GM21737 (cell line): ENCODE data around the gene KIF7.
"Not testable (repeated sequence)": the region's sequence is repeated elsewhere in the genome, so short reads cannot be mapped to it uniquely, and the experiment has no call there.

ENCODE experiments used
- ATAC-seq: cut with Tn5 transposase; IDR thresholded peaks from one replicate; pipeline ENCODE4 v1.9.1; 2021; ENCODE audit warnings: mild to moderate bottlenecking, moderate library complexity; ENCODE audit not compliant: unreplicated experiment

KIF7 gene

DNA sequence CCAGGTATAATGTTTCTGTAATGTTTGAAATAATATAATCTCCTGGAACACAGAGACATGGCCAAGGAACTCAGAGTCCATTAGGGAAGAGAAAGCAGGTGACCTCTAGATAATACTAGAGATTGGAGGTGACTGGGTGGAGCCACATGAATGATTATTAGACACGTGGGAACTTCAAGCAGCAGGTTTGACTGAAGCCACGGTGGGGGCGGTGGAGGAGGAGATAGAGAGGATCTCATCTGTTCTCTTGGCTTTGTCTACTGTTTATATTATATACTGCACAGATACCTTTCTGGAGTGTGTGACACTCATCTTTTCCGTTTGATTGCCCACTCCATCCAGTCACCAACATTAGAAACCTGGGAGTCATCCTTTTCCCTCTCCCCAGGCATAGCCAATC lies 33.7 kb downstream of the KIF7 start:
- ATAC-seq, result no peak

DNA sequence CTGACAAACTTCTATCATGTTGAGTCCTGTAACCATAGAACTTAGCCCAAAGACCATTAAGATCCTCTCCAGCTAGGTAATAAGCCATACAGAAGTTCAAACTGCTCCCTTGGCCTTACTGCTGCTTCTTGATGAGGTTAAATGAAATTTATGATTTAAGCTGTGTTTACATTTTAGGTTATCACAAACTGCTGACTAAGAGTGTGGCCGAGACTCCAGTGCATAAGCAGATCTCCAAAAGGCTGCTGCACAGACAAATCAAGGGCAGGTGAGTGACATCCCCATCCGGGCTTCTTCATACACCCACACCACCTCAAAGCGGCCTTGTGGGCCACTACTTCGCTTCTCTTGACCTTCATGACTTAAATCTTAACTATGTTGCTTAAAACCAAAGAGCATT lies 39.0 kb downstream of the KIF7 start:
- no peak for ATAC-seq

DNA sequence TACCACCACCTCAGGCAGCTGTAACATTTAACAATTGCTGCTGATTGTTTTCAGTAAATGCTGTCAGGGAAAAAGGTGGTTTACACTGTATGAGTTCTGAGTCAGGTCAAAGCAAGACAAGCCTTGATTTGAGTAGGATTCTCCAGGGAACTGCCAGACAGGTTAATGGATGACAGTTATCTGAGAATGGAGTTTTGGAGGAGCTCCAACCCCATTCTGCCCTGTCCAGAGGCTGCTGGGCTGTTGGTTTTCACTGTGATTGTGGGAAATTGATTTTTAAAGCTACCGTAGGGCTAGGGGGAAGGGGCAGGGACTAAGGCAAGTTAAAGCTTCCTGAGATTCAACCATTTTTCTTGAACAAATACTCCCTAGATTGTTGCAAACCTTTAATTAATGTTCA lies 40.1 kb downstream of the KIF7 start:
- no peak for ATAC-seq

DNA sequence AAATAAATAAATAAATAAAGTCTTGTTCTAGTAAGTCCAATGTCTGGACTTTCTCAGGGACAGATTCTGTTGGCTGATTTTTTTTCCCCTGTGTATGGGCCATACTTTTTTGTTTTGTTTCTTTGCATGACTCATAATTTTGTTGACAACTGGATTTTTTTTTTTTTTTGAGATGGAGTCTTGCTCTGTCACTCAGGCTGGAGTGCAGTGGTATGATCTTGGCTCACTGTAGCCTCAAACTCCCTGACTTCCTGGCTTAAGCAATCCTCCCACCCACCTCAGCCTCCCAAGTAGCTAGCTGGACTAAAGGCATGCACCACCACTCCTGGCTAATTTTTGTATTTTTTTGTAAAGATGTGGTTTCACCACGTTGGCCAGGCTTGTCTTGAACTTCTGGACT lies 41.1 kb downstream of the KIF7 start:
- no peak for ATAC-seq

DNA sequence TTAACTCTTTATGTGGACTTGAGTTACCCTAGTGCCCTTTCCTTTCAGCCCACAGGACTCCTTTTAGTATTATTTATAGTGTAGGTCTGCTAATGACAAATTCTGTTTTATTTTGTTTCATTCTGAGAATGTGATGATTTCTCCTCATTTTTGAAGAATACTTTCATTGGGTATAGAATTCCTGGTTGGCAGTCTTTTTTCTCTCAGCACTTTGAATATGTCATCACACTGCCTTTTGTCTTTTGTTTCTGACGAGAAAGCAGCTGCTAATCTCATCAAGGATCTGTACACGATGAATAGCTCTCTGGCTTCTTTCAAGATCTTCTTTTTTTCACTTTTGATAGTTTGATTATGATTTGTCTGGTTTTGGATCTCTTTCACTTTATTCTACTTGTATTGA lies 42.2 kb downstream of the KIF7 start:
- ATAC-seq, result no peak

DNA sequence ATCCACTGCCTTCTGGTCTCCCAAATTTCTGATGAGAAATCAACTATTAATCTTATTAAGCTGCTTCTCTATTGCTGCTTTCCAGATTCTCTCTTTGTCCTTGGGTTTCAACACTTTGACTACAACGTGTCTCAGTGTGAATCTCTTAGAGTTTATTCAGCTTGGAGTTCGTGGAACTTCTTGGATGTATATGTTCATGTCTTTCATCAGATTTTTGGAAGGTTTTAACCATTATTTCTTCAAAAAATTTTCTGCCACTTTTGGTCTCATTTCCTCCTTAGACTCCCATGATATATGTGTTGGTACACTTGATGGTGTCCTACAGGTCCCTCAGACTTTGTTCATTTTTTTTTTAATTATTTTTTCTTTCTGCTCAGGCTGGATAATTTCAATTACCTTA lies 44.0 kb downstream of the KIF7 start:
- no peak for ATAC-seq

DNA sequence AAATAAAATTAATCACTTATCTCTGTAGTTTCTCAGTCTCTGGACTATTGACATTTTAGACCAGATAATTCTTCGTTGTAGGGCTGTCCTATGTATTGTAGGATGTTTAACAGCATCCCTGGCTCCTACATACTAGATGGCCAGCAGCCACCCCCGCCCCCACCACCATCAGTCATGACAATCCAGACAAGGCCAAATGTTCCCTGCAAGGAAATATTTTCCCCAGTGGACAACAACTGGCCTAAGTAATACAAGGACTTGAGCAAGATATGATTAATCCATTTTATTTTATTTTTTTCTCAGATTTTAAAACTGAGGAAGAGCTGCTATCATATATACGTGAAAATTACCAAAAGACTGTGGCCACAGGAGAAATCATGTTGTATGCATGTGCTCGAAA lies 56.2 kb downstream of the KIF7 start:
- no peak for ATAC-seq

DNA sequence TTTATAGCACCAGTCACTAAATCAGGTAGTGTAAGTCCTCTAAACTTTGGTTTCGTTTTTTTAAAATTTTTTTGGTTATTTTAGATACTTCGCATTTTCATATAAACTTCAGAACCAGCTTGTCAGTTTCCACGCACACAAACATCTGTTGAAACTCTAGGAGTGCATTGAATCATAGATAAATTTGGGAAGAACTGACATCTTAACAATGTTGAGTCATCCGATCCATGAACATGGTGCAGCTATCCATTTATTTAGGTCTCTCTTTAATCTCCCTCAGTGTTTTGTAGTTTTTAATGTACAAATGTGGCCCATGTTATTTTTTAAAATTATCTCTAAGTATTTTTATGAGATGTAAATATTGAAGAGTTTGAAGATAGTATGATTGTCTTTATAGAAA lies 62.2 kb downstream of the KIF7 start:
- no peak for ATAC-seq

DNA sequence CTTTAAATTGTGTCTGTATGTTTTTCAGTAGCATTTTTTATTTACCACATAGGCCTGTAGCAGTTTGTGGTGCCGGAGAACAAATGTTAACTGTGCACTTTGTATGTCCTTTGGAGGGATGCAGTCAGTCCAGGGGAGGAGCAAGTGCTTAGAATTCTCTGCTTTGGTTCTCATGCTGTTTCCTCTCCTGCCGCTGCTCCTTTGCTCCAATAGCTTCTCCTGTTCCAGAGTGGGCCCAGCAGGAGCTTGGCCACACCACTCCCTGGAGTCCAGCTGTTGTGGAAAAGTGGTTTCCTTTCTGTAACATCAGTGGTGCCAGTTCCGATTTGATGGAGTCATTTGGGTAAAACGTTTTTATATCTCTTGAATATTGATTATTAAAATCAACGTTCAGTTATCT lies 63.4 kb downstream of the KIF7 start:
- no peak for ATAC-seq

DNA sequence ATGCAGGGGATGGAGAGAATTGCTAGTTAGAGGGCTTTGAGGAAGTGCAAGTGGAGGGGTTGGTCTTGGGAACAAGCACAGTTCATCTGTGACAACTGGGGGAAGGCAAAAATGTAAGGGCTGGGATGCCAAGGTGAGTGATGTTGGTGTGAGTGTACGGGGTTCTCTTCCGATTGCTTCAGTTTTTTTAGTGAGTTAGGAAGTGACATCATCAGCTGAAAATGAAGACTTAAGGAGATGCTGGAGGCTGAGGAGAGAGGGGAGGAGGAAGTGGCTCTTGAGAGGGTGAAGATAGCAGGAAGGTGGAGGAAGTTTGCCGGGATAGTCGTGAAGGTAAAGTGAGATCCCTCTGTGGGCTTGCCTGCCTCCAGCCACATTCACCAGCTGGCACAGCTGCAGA lies 67.3 kb downstream of the KIF7 start:
- ATAC-seq, result no peak

DNA sequence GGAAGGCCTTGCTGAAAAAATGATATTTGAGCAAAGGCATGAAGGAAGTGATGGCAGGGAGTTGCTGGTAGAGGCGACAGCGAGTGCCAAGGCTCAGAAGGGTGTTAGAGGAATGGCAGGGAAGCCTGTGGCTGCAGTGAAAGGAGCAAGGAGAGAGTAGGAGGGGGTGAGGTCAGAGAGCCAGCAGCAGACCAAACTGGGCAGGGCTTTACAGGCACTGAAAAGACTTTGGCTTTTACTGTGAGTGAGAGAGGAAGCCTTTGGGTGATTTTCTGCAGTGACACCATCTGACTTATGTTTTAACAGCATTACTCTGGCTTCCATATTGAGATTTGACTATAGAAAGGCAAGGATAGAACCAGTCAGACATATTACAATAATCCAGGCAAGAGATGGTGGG lies 68.6 kb downstream of the KIF7 start:
- ATAC-seq, result no peak

DNA sequence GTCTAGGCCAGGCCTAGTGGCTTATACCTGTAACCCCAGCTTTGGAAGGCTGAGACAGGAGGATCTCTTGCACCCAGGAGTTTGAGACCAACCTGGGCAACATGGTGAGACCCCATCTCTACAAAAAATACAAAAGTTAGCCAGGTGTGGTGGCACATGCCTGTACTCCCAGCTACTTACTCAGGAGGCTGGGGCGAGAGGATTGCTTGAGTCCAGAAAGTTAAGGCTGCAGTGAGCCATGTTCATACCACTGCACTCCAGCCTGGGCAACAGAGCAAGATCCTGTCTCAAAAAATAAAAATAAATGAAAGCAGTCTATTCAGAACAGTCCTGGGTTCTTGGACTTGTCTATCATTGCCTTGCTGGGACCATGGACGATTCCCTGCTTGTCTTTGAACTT lies 74.5 kb downstream of the KIF7 start:
- ATAC-seq, result not testable (repeated sequence)

DNA sequence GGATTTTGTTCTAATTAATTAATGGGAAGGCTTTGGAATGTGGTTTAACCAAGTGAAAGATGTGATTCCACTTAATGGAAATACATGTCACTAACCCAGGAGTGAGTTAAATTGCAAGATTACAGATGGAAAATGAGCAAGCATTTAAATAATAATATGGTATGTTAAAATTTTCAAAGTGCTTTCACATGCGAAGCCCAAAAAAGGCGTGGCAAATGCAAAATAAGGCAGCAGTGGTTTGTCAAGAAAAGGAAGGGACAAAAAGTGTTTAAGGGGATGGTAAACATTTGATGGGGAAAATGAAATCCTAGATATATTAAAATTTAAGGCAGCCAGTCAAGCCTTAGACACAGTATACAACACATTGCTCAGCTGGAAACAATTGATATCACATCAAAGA lies 77.1 kb downstream of the KIF7 start:
- no peak for ATAC-seq
